Measurements from ENCODE around the gene SRBD1.

DNA sequence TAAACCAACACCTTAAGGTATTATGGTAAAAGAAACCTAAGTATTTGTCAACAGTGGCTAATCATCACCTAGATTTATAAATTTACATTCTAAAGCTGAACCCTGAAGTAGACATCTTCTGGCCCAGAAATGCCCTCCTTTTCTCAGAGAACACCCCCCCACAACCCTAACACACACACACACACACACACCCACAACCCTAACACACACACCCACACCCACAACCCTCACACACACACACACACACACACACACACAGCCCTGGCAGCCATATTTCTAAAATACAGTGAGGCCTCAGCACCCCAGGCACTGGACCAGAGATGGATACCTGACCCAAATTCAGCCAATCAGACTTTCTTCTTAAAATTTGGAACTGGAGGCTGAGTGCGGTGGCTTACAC is 14.3 kb downstream of the SRBD1 start:
- TF ChIP-seq, protein P1, sequence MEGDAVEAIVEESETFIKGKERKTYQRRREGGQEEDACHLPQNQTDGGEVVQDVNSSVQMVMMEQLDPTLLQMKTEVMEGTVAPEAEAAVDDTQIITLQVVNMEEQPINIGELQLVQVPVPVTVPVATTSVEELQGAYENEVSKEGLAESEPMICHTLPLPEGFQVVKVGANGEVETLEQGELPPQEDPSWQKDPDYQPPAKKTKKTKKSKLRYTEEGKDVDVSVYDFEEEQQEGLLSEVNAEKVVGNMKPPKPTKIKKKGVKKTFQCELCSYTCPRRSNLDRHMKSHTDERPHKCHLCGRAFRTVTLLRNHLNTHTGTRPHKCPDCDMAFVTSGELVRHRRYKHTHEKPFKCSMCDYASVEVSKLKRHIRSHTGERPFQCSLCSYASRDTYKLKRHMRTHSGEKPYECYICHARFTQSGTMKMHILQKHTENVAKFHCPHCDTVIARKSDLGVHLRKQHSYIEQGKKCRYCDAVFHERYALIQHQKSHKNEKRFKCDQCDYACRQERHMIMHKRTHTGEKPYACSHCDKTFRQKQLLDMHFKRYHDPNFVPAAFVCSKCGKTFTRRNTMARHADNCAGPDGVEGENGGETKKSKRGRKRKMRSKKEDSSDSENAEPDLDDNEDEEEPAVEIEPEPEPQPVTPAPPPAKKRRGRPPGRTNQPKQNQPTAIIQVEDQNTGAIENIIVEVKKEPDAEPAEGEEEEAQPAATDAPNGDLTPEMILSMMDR (IDR thresholded peaks at IDR 0.05; ENCODE audit: low read depth, low read length), result no peak
- no peak for TF ChIP-seq EZH2phosphoT487 (IDR thresholded peaks at IDR 0.05; ENCODE audit: low read depth)

Measured in OCI-LY3 (cell line).